GM18867 (cell line): ENCODE results near the gene BSDC1.
A peak's percentile ranks its signal among the peaks of the same experiment; 100 is the strongest.
"Not testable (repeated sequence)": the region's sequence is repeated elsewhere in the genome, so short reads cannot be mapped to it uniquely, and the experiment has no call there.

Experiments
- ATAC-seq: cut with Tn5 transposase; IDR thresholded peaks from one replicate; pipeline ENCODE4 v1.9.1; 2021; ENCODE audit warnings: mild to moderate bottlenecking, moderate library complexity; ENCODE audit not compliant: unreplicated experiment

The BSDC1 gene

GRCh38 chr1:32361308-32361673 is 33.0 kb downstream of the BSDC1 start:
- no peak for ATAC-seq

GRCh38 chr1:32358435-32358834 is 35.8 kb downstream of the BSDC1 start:
- no peak for ATAC-seq

DNA sequence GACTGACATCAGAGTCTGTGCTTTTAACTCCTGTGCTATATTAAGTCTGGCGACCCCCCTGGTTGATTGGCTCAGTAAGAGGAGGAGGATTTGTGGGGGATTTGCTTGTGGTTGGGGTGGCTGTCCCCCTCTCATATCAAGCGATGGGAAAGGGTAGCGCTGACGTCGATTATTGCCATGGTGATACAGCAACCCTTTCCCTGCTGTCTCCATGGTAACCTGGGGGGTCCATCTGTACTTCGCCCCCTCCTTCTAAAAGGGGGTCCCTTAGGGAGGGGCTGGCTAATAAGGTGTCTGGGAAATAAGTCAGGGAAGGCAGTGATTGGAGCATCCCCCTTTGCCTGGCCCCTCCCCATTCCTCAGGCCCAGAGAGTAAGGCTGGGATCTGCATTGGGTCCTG is 36.6 kb downstream of the BSDC1 start:
- ATAC-seq, result no peak

GRCh38 chr1:32356478-32356877 is 37.8 kb downstream of the BSDC1 start:
- ATAC-seq, result no peak

DNA sequence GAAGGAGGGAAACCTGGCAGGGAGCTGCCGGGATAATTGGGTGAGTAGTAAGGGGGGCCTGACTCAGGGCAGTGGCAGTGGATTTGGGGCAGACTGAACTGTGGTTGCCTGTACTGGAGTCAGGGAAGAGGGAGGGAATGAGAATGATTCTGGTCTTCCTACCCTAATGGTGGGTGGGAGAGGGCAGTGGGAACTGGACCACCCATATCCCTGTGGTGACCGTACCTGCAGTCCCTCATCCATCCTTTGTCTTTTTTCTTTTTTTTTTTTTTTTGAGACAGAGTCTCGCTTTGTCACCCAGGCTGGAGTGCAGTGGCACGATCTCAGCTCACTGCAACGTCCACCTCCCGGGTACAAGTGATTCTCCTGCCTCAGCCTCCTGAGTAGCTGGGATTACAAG is 38.5 kb downstream of the BSDC1 start:
- not testable (repeated sequence) for ATAC-seq

- ATAC-seq, result no peak
Measured at GRCh38 chr1:32353886-32354570, 40.2 kb downstream of the BSDC1 start.

GRCh38 chr1:32353431-32353830 is 40.8 kb downstream of the BSDC1 start:
- ATAC-seq, result no peak

- ATAC-seq, result no peak
Measured at GRCh38 chr1:32352831-32353383, 41.3 kb downstream of the BSDC1 start.

DNA sequence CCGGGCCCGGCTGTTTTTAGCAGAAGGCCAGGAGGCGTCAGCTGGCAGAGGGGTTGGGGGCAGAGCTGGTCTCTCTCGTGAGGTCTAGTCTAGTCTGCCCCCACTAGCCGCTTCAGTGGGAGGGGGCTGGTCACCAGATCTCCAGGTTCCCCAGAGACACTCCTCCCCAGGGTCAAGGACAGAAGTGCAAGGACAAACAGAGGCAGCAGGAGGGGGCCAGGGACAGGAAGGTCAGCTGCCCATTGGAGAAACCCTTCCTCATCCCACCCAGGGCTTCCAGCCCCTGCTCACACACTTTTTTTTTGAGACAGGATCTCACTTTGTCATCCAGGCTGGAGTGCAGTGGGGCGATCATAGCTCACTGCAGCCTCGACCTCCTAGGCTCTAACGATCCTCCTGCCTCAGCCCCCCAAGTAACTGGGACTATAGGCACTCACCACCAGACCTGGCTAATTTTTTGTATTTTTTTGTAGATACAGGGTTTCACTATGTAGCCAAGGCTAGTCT is 41.9 kb downstream of the BSDC1 start:
- ATAC-seq, result no peak

DNA sequence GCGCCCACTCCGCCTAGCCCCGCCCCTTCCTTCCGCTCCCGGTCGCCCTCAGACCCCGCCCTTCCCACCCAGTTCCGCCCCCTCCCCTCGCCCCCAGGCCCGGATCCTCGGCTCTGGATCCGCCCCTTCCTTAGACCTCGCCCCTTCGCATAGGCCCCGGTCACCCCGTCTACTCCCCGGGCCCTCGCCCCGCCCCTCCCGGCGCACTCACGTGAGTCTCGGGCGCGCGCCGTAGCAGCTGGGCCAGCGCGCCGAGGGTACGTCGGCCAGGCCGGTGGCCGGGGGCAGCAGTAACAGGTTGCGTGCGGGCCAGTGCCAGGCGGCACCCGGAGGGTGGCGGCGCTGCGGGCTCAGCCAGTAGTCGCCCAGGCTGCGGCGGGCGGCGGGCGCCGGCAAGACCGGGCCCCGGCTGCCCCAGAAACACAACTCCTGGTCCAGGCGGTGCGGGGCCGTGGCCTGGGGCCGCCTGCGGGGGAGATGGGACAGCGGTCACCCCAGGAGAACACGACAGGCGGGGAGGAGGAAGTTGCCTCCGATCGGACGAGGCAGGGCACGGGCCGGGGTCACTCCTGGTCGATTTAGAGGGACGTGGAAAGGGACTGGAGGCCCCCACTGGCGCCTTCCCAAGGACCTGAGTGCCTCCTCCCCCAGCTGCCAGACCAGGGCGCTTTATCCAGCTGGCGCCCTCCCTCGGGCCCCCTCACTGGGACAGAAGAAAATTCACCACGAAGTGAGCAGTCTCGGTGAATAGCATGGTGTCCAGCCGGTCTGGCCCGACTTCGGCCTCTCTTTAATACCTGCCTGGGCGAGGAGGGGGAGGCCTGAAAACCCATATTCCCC is 42.6 kb downstream of the BSDC1 start:
- peak; percentile 84 for ATAC-seq

GRCh38 chr1:32350785-32351398 is 43.3 kb downstream of the BSDC1 start:
- ATAC-seq, result peak; percentile 36

DNA sequence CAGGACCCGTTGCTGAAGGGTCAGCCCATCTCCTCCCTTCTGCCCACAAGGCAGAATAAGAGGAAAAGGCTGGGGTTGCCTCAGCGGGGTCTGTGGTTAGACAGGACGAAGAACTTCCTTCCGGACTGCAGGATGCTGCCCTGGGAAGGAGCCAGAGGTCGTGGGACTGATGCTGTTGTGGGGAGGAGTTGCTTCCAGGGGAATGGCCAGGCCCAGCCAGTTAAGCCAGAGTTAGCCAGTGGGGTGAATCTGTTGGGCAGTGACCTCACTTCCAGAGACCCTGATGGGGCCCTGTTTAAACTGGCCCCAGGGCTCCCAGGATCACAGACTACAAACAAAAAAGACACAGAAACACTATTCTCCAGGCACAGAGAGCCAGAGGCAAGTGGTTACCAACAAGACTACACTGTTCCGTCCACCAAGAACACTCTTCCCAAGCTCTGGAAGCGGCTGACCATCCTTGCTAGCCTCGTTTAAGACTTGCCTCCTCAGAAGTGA is 45.0 kb downstream of the BSDC1 start:
- ATAC-seq, result no peak

DNA sequence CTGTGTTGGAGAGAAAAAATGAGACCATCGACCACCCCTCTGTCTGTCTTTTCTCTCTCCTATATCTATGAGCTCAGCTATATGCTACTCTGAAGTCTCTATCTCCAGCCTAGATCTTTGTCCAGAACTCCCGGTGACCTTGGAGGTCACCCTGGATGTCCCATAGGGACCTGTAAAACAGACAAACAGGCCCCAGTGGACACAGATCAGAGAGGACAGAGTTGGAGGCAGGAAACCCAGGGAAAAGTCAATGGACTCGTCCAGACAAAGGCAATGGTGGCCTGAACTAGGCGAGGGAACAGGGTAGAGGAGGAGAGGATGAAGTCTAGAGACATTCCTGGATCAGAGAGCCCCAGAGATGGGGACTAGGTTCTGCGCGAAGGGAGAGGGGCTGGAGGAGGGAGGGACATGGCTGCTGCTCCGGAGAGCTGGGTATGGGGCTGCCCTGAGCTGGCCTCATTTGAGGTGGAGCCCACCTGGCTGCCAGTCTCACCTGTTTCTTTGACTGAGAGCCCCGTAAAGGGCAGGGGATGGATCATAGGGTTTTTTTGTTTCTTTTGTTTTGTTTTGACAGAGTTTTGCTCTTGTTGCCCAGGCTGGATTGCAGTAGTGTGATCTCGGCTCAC is 47.6 kb downstream of the BSDC1 start:
- no peak for ATAC-seq

- no peak for ATAC-seq
Measured at GRCh38 chr1:32345289-32345827, 48.9 kb downstream of the BSDC1 start.

DNA sequence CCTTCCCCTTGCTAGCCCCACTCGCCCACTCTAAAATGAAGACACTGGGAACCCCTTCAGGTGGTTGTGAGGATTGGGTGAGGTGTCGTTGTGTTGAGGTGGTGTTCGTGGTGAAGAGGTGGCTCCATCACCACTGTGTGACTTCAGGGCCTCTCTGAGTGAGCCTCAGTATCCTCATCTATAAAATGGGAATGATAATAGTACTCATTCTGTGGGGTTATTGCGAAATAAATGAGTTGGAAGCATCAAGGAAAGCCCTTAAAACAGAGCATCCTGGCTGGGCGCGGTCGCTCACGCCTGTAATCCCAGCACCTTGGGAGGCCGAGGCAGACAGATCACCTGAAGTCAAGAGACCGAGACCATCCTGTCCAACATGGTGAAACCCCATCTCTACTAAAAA is 51.5 kb downstream of the BSDC1 start:
- ATAC-seq, result no peak

- ATAC-seq, result no peak
Measured at GRCh38 chr1:32341971-32342370, 52.3 kb downstream of the BSDC1 start.

DNA sequence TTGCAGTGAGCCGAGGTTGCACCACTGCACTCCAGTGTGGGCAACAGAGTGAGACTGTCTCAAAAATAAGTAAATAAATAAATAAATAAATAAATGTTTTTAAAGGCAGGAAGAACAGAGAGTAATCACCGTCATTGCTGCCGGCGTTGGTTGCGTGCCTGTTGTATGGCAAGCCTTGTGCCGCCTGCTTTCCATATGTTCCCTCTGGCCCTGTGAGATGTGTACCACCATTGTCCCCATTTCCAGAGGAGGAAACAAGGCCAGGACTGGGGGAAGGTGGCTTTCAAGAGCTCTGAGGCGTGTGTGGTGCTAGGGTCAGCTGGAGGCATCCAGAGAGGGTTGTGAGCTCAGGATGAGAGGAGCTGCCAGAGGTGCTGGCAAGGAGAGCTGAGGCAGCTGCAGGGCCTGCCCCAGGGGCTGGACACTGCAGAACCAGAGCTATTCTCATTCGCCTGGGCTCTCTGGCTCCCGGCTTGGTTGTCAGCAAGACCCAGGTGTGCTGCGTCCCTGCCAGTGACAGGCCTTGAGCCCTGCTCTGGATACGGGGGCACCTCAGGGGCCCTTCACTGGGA is 53.0 kb downstream of the BSDC1 start:
- ATAC-seq, result no peak

DNA sequence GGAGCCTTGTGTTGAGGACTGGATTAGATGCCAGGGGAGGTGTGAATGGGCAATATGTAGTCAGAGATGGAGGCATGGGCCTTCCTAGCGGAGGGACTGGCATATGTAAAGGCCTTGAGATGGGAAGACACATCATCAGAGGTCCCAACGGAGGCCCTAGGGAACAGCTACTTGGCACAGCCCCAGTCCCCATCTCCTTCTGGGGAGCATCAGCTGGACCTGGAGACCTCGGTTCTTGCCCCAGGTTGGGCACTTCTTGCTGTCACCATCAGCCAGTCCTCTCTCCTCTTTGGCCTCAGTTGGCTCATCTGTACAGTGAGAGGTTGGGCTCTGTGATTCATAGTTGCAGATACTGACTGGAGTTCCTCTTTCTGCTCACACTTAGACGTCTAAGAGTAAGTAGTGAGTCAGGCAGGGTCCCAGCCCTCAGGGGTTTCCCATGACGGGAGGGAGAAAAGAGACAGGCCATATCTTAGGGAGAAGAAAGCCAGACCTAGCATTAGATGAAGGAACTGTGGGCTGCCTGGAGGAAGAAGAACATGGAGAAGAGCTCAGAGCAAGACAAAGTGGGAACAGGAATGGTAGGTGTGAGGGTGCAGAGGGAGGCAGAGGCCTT is 54.8 kb downstream of the BSDC1 start:
- peak; percentile 20 for ATAC-seq

DNA sequence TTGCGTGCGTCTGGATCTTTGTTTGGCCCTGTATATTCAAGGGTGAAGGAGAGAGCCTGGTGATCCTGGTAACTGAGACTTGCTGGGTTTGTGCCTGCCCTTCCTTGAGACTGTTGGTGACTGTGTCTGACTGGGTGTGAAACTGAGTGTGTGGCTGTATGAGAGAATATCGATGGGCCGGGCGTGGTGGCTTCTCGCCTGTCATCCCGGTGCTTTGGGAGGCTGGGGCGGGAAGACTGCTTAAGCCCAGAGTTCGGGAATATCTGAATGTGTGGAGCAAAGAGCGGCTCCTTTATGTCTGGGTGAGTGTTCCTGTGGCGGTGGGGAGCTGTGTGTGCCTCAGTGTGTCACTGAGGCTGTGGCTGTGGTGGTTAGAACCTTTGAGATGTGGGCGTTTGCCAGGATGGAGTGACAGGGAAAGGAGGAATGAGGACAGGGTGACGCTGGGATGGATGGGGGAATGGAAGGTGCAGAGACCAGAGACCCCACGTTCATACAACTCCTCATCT is 55.5 kb downstream of the BSDC1 start:
- ATAC-seq, result no peak
